NCI-H1694 (cell line): ENCODE data around the gene DHRSX.
"Not testable (repeated sequence)": the region's sequence is repeated elsewhere in the genome, so short reads cannot be mapped to it uniquely, and the experiment has no call there.

Experiments used
- DNase-seq: peaks from one replicate; lab custom pipeline; 2025; lab: John Stamatoyannopoulos, UW

The DHRSX gene

DNA sequence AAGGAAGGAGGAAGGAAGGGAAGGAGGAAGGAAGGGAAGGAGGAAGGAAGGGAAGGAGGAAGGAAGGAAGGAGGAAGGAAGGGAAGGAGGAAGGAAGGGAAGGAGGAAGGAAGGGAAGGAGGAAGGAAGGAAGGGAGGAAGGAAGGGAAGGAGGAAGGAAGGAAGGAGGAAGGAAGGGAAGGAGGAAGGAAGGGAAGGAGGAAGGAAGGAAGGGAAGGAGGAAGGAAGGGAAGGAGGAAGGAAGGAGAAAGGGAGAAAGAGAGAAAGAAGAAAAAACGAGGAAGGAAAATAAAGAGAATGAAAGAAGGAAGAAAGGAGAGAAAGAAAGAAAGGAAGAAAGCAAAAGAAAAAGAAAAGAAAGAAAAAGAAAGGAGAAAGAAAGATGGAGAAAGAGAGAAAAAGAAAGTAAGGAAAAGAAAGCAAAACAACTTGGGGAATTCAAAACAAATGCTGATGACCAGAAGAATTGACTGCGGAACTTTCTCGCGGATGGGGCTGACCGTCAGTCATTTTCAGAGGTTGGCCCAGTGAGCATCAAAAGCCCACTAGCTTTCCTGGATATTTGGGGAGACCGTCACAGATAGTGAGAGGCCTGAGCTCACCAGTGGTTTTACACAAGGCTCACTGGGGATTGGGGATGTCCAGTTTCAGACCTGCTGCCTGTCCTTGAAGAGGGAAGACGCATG lies 286.5 kb downstream of the DHRSX start:
- DNase-seq = not testable (repeated sequence)

DNA sequence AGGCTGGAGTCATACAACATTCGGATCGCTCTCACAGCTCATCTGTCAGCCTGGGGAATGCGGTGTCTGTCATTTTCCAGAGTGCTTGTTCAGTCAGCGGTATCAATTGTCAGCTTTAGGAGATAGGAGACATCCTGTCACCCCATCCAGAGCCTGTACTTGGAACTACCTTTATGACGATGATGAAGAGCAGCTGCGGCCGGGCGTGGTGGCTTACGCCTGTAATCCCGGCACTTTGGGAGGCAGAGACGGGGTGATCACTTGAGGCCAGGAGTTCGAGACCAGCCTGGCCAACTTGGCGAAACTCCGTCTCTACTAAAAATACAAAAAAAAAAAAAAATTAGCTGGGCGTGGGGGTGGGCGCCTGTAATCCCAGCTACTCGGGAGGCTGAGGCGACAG lies 289.1 kb downstream of the DHRSX start:
- not testable (repeated sequence) for DNase-seq

DNA sequence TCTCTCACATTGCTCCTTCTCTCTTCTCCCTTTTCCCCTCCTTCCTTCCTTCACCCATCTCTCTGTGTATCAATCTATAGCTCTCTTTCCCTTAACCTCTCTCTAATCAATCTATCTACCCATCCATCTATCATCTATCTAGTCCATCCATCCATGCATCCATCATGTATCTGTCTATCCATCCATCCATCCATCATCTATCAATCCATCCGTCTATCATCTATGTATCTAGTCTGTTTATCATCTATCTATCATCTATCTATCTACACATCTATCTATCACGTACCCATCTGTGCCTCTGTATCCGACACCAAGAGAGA lies 307.5 kb downstream of the DHRSX start:
- no peak for DNase-seq

DNA sequence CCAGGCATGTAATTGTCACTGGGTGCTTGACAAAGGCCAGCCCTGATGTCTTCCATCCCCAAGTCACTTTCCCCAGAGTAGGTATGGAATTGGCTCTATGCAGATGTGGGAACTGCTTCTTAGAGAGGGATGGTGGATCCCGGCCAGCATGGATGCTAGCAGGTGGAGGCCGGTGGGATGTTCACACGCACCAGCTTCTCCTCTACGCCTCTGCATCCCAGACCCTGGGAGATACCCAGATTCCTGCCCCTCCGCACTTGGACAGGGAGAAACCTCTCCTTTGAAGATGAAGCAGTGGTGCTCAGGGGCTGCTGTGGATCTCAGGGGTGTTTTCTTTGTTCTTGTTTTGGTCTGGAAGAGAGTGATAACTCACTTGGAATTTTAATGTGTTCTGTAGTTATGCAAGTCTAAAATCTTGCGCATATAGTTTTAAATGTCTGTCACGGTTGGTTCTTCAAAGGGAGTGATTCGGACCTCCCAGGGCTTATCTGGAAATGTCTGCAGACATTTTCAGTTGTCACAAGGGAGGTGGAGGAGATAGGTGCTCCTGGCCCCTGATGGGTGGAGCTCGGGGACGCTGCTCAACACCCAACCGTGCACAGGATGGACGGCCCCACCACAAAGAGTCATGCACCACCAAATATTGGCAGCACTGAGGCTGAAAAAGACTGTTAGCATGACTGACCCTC lies 308.0 kb downstream of the DHRSX start:
- no peak for DNase-seq

DNA sequence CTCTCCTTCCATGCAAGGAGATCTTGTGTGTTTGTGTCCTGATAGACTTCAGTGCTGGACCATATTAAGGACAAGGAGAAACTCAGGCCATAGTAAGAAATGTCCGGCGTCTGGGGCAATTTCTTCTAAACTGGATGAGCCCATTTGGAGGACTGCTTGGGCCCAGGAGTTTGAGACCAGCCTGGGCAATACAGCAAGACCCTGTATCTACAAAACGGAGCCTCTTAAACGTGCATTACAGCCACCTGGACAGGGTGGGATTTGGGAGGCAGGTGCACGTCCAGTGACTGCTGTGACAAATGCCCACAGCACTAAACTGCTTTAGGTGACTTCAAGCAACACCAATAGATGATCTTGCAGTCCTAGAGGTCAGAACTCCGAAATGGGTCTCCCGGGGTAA lies 311.9 kb downstream of the DHRSX start:
- no peak for DNase-seq

DNA sequence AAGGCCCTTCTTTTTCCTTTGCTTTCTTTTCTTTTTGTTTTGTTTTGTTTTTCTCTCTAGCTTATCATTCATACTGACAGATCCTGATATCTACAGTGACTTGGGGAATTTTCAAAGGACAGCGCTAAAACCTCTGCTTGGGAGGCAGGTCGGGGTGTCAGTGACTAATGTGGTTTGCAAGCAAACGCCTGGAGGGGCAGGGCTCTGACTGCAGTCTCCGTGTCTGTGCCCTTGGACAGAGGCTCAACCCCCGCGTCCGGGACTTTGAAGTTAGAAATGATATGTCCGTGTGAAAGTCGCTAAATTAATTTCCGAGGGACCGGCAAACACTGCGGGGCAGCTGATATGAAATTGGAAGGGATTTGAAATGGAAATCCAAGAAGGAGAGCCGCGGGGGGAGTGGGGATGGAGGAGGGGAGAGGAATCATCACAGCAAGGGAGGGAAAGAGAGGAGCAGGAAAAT lies 312.4 kb downstream of the DHRSX start:
- no peak for DNase-seq

DNA sequence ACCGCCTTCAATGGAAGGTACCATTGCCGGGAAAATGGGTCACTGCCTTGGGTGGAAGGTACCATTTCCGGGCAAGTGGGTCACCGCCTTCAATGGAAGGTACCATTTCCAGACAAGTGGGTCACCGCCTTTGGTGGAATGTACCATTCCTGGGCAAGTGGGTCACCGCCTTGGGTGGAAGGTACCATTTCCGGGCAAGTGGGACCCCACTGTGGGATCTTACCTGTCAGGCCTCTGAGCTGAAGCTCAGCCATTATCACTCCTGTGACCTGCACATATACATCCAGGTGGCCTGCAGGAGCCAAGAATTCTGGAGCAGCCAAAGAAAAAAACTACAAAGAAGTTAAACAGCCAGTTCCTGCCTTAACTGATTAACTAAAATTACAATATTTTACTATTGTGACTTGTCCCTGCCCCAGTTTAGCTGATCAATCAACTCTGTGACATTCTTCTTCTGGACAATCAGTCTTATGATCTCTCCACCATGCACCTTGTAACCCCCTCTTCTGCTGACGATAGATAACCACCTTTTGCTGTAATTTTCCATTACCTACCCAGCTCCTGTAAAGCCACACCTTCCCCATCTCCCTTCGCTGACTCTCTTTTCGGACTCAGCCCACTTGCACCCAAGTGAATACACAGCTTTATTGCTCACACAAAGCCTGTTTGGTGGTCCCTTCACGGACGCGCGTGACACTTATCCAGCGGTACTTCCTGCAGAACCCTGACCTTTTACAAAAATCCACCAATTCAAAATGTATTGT lies 313.2 kb downstream of the DHRSX start:
- DNase-seq = no peak

DNA sequence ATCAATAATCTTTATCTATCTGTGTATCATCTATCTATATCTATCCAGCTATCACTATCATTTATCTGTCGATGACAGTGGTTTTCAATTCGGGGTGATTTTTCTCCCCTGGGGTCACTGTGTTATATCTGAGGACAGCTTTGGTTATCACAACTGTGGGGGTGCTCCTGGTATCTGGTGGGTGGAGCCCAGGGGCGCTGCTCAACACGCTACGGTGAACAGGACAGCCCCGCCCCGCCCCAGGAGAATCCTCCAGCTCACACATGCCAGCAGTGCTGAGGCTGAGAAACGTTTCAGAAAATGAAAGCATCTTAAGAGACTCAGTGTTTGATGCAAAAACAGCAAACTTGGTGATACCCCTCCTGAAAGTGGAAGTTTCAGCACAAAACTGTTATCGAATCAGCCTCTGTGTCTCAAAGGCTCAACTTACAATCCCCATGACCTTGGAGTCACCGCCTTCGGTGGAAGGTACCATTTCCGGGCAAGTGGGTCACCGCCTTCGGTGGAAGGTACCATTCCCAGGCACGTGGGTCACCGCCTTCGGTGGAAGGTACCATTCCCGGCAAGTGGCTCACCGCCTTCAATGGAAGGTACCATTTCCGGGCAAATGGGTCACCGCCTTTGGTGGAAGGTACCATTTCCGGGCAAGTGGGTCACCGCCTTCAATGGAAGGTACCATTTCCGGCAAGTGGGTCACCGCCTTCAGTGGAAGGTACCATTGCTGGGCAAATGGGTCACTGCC lies 315.3 kb downstream of the DHRSX start:
- no peak for DNase-seq

DNA sequence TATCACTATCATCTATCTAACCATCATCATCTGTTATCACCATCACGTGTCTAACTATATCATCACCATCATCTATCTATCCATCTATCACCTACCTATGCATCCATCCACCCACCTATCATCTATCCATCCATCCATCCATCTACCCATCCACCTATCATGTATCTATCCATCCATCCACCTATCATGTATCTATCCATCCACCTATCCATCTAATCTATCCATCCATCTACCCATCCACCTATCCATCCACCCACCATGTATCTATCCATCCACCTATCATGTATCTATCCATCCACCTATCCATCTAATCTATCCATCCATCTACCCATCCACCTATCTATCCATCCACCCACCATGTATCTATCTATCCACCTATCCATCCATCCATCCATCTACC lies 316.7 kb downstream of the DHRSX start:
- no peak for DNase-seq

DNA sequence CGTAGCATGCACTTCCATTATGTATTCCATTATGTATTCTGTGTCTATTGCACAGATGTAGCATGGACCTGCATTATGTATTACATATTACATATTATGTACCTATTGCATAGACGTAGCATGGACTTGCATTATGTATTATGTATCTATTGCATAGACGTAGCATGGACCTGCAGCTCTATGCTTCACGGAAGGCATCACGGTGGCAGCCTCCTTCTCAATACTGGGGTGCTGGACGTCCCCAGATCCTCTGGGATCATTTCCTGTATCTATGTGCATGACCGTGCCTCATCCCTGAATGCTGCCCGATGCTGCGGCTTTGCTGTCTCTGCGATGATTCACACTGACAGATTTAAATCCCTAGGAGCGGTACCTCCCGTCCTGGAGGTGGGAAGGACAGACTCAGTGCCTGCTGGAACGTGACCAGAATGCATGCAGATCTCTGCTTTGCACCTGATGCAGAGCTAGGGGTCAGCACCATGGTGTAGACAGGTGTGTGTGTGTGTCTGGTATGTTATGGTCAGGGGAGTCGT lies 317.5 kb downstream of the DHRSX start:
- DNase-seq = no peak

DNA sequence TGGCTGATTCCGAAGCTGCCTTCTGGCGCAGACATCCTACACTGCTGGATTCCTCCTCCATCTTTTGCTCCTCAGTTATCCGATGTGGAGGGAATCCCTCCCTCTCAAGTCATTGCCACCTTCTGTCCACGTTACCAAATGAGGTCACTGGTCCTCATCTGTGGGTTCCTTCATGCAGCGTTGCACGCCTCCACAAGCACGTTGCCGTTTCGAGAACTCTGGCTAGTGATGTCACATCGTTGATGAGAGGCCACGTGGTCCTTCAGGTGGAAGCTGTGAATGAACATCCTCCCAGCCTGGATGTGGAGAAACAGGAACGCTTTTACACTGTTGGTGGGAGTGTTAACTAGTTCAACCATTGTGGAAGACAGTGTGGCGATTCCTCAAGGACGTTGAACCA lies 323.2 kb downstream of the DHRSX start:
- no peak for DNase-seq

DNA sequence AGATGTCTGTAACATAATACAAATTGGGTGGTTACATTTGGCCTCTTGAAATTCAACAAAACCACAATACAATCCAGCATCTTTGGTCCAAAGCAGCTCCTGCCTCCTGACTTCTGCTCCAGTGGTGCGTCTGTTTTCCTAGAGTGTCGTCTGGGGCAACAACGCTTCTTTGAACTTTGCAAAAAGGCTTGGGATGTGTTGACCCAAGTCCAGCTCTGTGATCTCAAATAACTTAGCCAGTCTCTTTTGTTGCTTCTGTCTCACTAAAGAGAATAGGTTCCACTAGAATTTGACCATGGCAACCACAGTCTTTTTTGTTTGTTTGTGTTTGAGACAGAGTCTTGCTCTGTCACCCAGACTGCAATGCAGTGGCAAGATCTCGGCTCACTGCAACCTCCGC lies 324.0 kb downstream of the DHRSX start:
- DNase-seq = no peak

DNA sequence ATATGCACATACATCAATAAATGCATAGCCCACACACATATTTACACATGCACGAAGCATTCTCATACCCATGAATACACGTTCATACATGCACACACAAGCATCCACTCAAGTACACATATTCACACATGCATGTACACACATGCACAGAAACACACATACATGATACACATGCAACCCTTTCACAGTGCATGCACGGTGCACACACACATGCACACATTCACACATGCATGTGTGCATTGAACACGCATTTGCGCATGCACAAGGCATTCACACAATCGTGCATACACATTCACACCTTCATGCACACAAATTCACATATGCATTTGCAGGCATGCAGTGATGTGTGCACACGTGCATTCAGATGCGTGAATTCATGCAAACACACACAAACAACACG lies 324.5 kb downstream of the DHRSX start:
- no peak for DNase-seq

DNA sequence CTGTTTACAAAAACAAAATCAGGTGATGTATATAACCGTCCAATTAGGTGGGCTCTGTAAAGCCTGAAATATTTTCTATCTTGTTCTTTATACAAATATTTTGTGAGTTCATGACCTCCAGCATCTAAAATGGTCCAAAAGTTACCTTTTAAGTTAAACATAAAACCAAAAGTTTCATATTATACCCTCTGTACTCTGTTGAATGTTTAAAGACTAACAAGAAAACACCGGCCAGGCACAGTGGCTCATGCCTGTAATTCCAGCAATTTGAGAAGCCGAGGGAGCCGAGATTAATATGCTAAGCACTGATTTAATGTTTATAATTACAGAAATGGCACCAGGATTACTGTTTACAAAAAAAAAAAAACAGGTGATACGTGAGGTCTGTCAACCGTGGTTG lies 328.4 kb downstream of the DHRSX start:
- no peak for DNase-seq
